ENCODE measurements around the gene CSF3.
"Not testable (repeated sequence)": the region's sequence is repeated elsewhere in the genome, so short reads cannot be mapped to it uniquely, and the experiment has no call there.

The CSF3 gene

GRCh38 chr17:39999067-39999466 lies 16.2 kb upstream of the CSF3 start:
- no peak for DNase-seq

GRCh38 chr17:40000161-40000560 lies 15.1 kb upstream of the CSF3 start:
- DNase-seq, result no peak

GRCh38 chr17:40001335-40001734 lies 13.9 kb upstream of the CSF3 start:
- not testable (repeated sequence) for DNase-seq

- DNase-seq, result no peak
Observed at GRCh38 chr17:40004072-40004471, 11.2 kb upstream of the CSF3 start.

- no peak for DNase-seq
Observed at GRCh38 chr17:40004712-40005111, 10.5 kb upstream of the CSF3 start.

GRCh38 chr17:40005520-40005919 lies 9.7 kb upstream of the CSF3 start:
- no peak for DNase-seq

- DNase-seq, result not testable (repeated sequence)
Observed at GRCh38 chr17:40010946-40011500, 4.2 kb upstream of the CSF3 start.

- not testable (repeated sequence) for DNase-seq
Observed at GRCh38 chr17:40012017-40012647, 3.1 kb upstream of the CSF3 start.

GRCh38 chr17:40014375-40014980 lies 762 bp upstream of the CSF3 start:
- DNase-seq, result no peak

GRCh38 chr17:40015998-40016985 lies 1.1 kb downstream of the CSF3 start:
- DNase-seq, result no peak

- DNase-seq, result no peak
Observed at GRCh38 chr17:40017422-40018080, 2.3 kb downstream of the CSF3 start.

- no peak for DNase-seq
Observed at GRCh38 chr17:40018211-40019121, 3.2 kb downstream of the CSF3 start.

- no peak for DNase-seq
Observed at GRCh38 chr17:40019140-40019991, 4.1 kb downstream of the CSF3 start.

GRCh38 chr17:40020146-40020545 lies 4.9 kb downstream of the CSF3 start:
- no peak for DNase-seq

- DNase-seq, result no peak
Observed at GRCh38 chr17:40021451-40021971, 6.3 kb downstream of the CSF3 start.

- DNase-seq, result no peak
Observed at GRCh38 chr17:40022497-40022896, 7.3 kb downstream of the CSF3 start.

GRCh38 chr17:40022961-40023541 lies 7.8 kb downstream of the CSF3 start:
- DNase-seq, result peak; percentile 81

- DNase-seq, result peak; percentile 81
Observed at GRCh38 chr17:40023590-40024292, 8.5 kb downstream of the CSF3 start.

GRCh38 chr17:40024901-40025300 lies 9.7 kb downstream of the CSF3 start:
- DNase-seq, result no peak

Measured in NCI-H69 (cell line).